NCI-H2227 treated with DMSO at 0.1 percent for 48 hours (cell line): ENCODE results near the gene RNF44.

Experiments used
- DNase-seq: peaks from one replicate; lab custom pipeline; 2025; lab: John Stamatoyannopoulos, UW

RNF44 gene

GRCh38 chr5:176534640-176535039 is 2.6 kb downstream of the RNF44 start:
- DNase-seq: no peak

GRCh38 chr5:176533894-176534611 is 3.1 kb downstream of the RNF44 start:
- no peak for DNase-seq

DNA sequence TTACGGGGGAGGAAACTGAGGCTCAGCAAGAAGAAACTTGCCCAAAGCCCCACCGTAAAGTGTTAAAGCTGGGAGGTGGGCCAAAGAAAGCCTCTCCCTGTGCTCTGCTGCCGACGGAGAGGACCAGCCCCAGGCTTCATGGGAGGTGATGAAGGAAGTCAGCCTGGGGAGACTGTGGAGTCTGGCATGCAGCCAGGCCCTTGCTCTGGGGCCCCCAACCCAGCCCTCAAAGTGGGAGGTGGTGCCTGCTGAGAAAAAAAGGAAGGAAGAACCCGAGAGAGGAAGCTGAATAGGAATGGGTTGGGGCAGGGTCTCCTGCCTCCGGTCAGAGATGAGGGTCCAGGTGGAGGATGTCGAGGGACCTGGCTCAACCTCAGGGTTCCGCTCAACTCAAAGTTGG is 3.8 kb downstream of the RNF44 start:
- DNase-seq: no peak

DNA sequence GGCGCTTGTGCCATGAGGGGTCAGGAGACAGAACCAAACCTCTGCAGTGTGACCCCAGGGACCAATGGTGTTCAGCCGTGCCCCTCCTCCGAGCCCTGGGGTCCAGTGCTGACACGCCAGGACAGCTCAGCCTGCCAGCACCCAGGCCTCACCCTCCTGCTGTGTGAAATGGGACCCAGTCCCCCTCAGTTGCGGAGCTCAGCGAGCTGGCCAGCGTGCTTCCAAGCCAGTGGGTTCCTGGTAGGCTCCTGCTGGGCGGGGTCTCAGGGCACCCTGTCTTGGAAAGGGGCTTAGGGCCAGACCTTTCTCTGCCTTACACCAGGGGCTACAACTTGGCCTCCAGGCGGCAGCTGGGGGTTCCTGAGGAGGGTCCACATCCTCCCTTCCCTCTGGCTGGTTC is 4.4 kb downstream of the RNF44 start:
- no peak for DNase-seq

DNA sequence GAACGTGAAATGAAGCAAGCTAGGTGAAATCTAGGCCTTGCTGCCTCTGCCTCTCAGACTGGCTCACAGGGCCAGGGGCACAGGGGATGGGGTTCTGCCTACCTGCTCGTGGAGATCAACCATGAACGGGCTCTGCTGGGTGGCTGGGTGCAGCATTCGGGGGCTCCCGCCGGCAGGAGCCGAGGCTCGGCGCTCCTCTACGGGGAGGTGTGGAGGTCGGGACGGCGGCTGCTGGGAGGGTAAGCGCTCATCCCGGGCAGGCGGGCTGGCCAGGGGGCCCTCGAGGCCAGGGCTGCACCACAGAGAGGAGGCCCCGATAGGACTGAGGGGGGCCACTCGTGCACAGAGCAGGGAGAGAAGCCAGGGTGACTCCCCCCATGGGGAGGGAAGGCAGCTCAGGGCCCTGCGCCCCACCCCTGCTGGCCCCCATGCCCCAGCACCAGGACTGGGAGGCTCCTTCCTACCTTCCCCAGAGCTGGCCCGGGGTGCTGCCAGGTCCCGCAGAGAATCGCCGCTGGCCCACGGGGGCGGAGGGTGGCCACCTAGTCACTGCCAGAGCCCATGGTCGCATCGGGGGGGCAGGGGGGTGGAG is 5.2 kb downstream of the RNF44 start:
- DNase-seq: no peak

GRCh38 chr5:176530983-176531901 is 6.0 kb downstream of the RNF44 start:
- peak; percentile 7 for DNase-seq

DNA sequence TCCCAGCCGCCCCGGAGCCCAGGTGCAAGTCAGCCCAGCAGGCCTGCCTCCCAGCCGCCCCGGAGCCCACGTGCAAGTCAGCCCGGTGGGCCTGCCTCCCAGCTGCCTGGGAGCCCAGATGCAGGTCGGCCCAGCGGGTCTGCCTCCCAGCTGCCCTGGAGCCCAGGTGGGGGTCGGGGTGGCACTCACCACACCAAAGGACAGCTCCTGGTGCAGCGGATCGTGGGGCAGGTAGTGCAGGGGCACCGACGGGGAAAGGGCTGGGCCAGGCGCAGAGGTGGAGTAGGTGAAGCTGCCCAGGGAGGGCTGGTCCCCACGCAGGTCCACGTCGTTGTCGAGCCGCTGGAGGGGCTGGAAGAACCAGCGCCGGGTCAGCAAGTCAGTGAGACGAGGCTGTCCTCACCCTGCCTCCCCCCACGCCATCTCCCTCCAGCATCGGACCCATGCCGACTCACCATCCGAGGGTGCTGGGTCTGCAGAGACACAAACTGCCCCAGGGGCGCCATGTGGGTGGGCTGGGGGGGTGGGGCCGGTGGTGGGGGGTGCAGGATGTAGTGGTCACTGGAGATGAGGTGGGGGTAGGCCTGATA is 6.7 kb downstream of the RNF44 start:
- no peak for DNase-seq

DNA sequence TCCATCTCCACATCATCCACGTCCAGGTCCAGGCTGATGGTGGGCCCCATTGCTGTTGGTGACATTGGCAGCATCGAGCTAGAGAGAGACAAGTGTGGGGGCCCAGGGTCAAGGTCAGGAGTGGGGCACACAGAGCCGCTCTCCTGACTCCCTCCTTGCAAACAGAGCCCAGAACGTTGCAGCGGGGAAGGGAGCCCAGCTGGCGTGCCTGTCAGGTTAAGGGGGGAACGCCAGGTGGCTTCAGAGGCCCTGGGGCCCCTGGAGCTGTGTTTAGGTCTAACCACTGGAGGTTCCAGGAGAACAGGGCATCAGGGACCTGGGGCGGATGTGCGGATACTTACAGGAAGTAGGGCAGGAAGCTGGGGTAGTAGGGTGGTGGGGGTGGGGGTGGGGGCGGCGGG is 7.5 kb downstream of the RNF44 start:
- no peak for DNase-seq

DNA sequence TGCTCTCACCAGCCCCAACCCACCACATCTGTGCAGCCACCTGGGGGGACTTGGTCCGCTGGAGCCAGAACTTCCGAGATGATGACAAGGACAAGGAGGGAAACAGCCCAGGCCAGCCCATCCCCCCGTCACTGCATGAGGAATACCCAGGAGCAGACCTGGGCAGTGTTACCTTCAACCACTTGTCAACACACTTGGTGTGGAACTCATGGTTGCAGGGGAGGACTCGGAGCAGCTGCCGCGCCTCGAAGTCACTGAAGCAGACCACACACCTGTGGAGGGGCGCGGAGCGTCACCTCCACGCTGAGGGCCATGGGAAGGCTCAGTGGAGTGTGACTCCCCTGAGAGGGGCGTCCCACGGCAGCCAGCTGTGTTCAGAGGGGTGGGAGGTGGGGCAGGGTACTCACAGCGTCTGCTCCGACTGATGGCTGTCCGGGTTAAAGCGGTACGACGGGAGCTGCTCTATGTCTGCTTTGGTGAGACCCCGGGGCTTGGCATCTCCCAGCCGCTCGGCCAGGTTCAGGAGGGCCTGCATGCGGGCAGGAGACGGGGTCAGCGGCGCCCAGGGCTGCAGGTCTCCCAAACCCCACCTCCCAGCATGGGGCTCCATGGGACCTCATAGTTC is 8.0 kb downstream of the RNF44 start:
- no peak for DNase-seq

GRCh38 chr5:176528761-176529115 is 8.5 kb downstream of the RNF44 start:
- DNase-seq: no peak

- DNase-seq: no peak
These were observed 8.9 kb downstream of the RNF44 start for GRCh38 chr5:176528301-176528700.

DNA sequence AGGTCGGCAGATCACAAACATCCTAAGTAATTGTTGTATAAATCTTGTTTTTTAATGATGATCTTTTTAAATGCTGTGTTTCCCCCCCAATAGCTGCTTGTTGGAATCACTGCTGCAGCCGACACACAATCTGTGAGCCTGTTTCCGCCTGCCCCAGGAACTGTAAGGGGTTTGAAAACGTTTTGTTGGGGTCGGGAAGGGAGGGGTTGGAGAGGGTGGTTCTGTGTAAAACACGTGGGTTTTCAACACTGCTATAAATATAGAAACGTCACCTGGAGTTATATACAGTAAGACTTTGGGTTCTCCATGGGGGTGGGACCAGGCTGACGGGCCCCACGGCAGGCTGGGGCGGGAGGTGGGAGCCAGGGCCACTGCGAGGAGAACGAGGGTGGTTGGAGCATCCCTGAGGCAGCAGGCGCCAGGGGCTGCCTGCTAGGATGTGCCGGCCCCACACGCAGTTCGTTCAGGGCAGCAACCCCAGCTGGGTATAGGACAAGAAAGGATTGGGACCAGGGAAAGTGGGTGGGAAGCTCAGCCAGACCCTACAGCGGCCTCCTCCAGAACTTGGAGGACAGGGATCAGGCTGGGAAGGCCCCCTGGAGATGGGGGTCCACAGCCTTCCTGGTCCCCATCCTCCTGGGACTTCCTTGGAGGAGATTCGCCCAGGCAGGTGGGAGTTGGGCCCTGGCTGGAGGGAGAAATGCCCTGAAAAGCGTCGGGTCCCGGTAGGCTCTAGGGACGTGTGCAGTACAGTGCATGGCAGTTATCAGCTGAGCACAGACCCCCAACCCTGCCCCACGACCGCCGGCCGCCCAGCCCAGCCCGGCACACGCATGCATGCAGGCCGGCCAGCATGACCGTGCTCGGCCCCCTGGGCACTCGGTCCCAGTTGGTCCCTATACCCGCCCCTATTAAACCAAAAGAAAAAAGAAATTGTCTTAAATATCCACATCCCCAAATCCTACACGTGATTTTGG is 9.7 kb downstream of the RNF44 start:
- DNase-seq: no peak

DNA sequence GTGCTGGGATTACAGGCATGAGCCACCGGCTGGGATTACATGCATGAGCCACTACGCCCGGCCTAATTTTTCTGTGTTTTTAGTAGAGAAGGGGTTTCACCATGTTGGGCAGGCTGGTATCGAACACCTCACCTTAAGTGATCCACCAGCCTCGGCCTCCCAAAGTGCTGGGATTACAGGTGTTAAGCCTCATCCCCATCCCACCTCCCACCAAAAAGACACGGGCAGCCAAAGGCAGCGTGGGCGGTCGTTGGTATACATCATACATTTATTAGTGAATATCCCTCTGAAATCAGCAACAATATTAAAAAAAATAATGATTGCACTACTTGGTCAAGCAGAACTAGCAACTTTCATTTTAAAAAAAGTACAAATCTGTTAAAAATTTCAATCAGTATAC is 10.7 kb downstream of the RNF44 start:
- no peak for DNase-seq

DNA sequence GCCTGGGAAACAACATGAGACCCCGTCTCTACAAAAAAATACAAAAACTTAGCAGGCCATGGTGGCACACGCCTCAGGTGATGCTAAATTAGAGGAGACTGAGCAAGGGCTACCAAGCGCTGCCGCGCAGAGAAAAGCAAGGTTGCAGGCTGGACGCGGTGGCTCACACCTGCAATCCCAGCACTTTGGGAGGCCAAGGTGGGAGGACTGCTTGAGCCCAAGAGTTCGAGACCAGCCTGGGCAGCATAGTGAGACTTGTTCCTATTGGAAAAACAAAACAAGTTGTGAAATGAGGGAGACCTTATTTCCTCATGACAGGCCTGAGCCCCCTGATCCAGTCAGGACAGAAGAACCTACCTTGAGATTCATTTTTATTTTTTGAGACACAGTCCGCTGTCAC is 11.5 kb downstream of the RNF44 start:
- no peak for DNase-seq

GRCh38 chr5:176524987-176525386 is 12.2 kb downstream of the RNF44 start:
- no peak for DNase-seq

DNA sequence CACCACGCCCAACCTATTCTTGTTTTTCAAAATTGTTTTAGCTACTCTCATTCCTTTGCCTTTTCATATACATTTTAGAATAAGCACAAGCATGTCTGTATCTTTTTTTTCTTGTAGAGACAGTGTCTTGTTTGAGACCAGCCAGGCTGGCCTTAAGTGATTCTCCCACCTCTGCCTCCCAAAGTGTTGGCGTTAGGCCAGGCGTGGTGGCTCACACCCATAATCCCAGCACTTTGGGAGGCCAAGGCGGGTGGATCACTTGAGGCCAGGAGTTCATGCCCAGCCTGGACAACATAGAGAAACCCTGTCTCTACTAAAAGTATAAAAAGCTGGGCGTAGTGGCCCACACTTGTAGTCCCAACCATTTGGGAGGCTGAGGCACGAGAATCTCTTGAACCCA is 13.1 kb downstream of the RNF44 start:
- no peak for DNase-seq

DNA sequence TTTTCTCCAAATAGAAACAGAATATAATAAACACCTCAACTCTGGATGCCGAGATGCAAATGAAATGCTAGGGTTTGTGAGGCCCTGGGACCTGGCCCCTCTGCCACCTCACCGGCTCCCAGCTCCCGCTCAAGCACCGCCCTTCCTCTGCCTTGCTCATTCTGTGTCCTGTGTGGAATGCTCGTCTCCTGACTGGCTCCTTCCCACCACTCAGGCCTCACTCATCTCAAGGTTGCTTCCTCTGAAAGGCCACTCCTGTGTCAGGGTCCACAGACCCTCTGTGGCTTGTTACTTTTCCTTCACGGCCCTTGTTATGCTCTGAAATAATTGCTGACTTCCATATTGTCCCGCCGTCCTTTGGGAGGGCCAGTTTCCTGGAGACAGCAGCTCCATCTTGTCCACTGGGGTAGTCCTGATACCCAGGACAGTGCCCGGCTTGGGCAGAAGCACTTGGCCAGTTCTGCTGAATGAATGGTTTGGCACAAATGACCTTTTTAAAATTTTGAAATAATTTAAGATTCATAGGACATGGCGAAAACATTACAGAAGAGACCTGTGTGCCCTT is 15.4 kb downstream of the RNF44 start:
- DNase-seq: no peak

DNA sequence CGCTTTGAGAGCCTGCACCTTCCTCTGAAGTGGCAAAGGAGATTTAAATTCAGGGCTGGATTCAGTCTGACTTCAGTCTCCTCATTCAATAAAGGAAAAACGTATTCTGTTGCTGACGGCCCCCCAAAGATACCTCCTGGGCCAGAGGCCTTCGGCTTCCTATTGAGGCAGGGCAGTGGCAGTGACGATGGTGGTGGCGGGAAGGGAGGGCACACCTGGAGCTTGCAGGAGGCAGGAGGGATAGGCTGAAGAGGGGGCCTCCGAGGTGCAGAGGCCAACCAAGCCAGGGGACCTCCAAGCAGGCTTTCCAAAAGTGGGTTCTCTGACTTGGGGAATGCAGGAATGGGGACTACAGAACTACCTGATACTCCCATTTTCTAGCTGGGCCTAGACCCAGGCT is 15.9 kb downstream of the RNF44 start:
- no peak for DNase-seq

GRCh38 chr5:176519810-176520720 is 17.1 kb downstream of the RNF44 start:
- no peak for DNase-seq
